HG02840 (cell line): ENCODE results near the gene IRX4.
"Not testable (repeated sequence)": the region's sequence is repeated elsewhere in the genome, so short reads cannot be mapped to it uniquely, and the experiment has no call there.

ENCODE experiments used
- ATAC-seq: cut with Tn5 transposase; IDR thresholded peaks from one replicate; pipeline ENCODE4 v1.9.1; 2021; ENCODE audit warnings: mild to moderate bottlenecking, moderate library complexity, moderate number of reproducible peaks; ENCODE audit not compliant: unreplicated experiment, low FRiP score

IRX4 gene

DNA sequence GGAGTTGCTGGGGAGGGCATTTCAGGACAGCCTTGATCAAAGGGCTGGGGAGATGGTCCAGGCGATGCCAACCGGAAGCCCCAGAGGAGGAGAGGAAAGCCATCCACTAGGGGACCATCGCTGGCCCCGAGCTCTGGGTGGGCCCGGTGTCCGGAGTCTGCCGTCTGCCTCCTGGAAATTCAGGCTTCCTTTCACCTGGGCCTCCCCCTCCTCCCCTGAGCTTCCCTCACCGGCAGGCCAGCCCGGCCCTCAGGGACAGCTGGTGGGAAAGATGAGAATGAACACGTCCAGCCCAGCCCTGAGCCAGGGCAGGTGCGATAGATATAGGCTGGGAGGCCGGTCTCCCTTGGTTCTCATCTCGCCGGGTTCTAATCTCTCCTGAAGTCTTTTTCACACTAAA lies 17.2 kb downstream of the IRX4 start:
- ATAC-seq, result no peak

- no peak for ATAC-seq
Observed at GRCh38 chr5:1864896-1865440, 17.8 kb downstream of the IRX4 start.

- ATAC-seq, result no peak
Observed at GRCh38 chr5:1860949-1861348, 21.8 kb downstream of the IRX4 start.

DNA sequence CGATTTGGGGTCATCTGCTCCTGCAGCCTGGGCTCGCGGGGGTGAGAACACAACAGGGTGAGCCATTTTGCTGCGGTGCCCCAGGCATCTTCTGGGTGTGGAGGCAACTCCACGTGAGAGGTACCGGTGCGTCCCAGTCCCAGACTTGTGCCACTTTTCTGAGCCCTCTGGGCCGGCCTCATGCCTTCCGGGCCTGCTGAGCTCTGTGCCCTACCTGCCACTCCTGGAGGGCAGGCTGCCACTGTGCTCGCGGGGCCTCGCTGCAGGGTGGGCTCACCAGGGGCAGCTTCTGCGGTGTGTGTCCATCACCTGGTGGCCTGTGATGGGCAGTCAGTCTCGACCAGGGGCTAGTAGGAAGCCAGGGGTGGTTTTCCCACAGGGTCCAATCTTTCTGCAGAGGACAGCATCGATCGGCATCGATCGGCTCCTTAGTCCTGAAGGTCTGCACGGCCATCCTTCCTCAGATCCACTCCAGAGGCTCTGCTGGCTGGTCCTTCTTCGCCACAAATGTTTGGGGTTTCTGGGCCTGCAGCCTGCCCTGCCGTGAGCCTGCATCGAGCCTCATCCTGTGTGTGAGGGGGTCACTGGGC lies 22.6 kb downstream of the IRX4 start:
- no peak for ATAC-seq

DNA sequence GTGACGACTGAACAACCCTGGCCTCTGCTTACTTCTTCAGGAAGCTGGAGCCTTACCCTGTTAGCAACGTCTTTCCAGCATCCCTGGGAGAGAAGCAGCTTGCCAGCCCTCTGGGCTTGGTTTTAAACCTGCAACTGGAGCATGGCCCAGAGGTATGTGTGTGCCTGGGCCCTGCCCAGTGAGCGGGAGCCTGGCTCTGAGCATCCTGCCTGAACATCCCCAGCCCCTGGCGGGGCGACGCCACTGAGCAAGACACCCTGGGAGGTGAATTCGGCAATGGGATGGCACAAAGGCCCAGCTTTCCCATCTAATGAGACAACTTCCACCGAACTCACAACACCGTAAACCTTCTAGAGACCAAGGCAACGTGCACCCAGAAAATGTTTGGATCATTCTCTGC lies 23.6 kb downstream of the IRX4 start:
- no peak for ATAC-seq

GRCh38 chr5:1858436-1858835 lies 24.3 kb downstream of the IRX4 start:
- ATAC-seq, result no peak

- no peak for ATAC-seq
Observed at GRCh38 chr5:1857256-1857600, 25.5 kb downstream of the IRX4 start.

DNA sequence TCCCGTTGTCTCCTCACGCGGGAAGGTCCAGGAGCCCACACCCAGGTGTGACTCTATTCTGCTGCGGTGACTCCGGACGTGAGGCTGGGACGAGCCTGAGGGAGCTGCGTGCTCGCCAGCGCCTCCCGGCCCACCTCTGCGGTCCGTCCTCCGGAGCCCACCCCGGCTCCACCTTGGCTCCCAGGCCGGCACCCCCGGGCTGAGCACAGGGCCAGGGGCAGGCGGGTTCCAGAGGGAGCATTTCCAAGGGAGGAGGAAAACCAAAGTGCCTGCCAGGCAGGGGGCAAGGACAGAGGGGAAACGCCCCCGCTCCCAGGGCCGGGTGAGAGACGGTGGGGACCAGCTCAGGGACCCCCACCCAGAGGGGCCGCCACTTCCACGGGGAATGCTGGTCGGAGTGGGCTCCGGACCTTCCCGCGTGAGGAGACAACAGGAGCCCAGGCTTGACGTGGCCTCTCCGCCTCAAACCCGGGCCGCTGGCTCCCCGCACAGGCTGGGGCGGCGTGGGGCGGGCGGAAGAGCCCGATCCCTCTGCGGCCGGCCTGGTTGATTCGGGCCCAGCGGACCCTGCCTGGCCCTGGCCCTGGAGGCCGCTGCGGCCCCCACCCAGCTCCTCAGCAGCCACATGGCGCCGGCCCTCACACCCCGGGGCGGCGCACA lies 26.0 kb downstream of the IRX4 start:
- no peak for ATAC-seq

- ATAC-seq, result no peak
Observed at GRCh38 chr5:1855596-1855995, 27.1 kb downstream of the IRX4 start.

DNA sequence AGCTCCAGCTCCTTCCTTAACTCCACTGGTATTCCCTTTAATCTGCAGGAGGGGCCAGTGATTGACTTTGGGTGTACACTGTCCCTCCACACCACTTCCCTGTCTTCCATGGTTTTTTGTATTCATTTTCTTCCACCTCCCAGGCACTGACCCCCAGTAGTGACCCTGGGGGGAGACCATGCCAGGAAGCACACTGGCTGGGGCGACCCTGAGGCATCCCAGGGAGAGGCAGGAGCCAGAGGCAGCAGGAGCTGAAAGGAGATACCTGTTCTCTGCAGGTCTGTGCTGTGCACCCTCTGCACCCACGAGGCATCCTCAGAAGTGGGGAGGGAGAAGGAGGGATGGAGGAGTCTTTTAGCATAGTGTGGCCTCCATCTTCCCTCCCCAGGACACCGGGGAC lies 27.6 kb downstream of the IRX4 start:
- ATAC-seq, result no peak

- ATAC-seq, result no peak
Observed at GRCh38 chr5:1853531-1853930, 29.2 kb downstream of the IRX4 start.

- ATAC-seq, result no peak
Observed at GRCh38 chr5:1852324-1852947, 30.3 kb downstream of the IRX4 start.

DNA sequence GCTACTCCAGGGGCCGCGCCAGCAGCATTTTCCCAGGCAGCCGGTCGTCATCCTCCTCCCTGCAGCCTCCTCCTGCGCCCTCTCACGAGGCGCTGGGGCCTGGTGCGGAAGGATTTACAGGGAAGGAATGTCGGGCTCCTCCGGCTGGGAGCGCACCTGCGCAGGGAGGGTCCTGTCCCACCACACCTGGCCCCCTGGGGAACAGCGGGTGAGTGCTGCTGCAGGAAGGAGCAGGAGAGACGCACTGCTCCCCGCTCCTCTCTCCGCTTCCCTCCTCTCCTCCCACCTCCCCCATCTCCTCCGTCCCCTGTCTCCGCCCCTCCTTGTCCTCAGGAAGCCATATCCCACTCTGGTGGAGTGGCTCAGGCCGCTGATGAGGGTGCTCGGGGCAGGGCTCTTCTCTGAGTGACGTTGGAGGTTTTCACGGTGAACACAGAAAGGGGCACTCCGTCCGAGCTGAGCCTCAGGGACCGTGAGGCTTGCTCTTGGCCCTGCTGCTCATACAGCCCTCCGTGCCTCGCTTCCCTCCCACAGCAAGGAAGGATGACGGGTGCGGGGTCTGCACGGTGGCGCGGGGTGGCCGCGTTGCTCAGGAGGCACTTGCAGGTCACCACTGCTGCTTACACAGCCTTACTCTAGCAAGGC lies 31.3 kb downstream of the IRX4 start:
- ATAC-seq, result no peak

GRCh38 chr5:1850324-1851154 lies 32.2 kb downstream of the IRX4 start:
- no peak for ATAC-seq

- no peak for ATAC-seq
Observed at GRCh38 chr5:1847611-1848010, 35.1 kb downstream of the IRX4 start.

GRCh38 chr5:1847056-1847455 lies 35.7 kb downstream of the IRX4 start:
- ATAC-seq, result no peak

- ATAC-seq, result no peak
Observed at GRCh38 chr5:1846583-1846982, 36.1 kb downstream of the IRX4 start.

GRCh38 chr5:1845696-1846095 lies 37.0 kb downstream of the IRX4 start:
- ATAC-seq, result no peak

DNA sequence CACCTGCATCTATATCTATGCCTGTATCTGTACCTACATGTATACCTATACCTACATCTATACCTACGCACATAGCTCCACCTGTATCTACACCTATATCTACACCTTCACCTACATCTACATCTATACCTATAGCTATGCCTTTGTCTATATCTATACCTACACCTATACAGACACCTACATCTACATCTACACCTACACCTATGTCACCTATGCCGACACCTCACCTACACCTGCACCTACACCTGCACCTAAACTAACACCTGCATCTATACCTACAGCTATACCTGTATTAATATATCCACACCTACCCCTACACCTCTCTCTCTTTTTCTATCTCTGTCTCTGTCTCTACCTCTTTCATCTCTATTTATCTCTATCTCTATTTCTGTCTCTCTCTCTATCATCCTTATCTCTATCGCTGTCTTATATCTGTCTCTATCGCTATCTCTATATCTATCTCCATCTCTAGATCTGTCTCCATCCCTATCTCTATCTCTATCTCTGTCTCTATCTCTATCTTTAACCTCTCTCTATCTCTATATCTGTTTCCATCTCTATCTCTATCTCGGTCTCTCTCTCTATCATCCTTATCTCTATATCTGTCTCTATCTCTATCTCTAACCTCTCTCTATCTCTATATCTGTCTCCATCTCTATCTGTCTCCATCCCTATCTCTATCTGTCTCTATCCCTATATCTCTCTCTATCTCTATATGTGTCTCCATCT lies 37.9 kb downstream of the IRX4 start:
- ATAC-seq, result no peak

- ATAC-seq, result not testable (repeated sequence)
Observed at GRCh38 chr5:1843761-1844160, 39.0 kb downstream of the IRX4 start.
